Right cardiac atrium (tissue), 5 donors: Measurements from ENCODE around the gene ZNF175. TPM values are rescaled to one million over a fixed set of nuclear protein-coding genes. Genes with fewer than 3 reads are reported as not detected.

Experiments used
- ATAC-seq, 2 donors: fragments of 200-7000 bp; cut with Tn5 transposase; one replicate each; pipeline versions ENCODE4 v1.8.0 to v1.9.1; 2020; ENCODE audit warnings: moderate library complexity in 2 of 2, mild to moderate bottlenecking in 1 of 2
- DNase-seq, 3 donors: peaks; one replicate each; pipeline ENCODE4 v3.0.0-alpha.2; 2020
- H3K27ac ChIP-seq: one replicate; pipeline ENCODE4 v1.5.1; 2013; ENCODE audit warnings: mild to moderate bottlenecking, low read length, control low read depth, moderate library complexity
- H3K27me3 ChIP-seq: one replicate; pipeline ENCODE4 v1.6.1; 2013; ENCODE audit not compliant: control insufficient read depth, insufficient read depth
- H3K4me1 ChIP-seq: one replicate; pipeline ENCODE4 v1.6.1; 2013; ENCODE audit warnings: low read length; ENCODE audit not compliant: control insufficient read depth, insufficient read depth
- H3K4me3 ChIP-seq: one replicate; pipeline ENCODE4 v1.5.1; 2013; ENCODE audit warnings: low read length, control low read depth
- H3K9me3 ChIP-seq: one replicate; pipeline ENCODE4 v1.6.1; 2013; ENCODE audit warnings: low read length; ENCODE audit not compliant: control insufficient read depth
- WGBS: extraction: QIAGEN DNeasy Blood & Tissue Kit; methylation state at CpG from one replicate; pipeline ENCODE4 v1.1.7; 2013; 5-methylcytosine and 5-hydroxymethylcytosine counted together
- intact Hi-C, 4 donors: fragments of 100-400 bp; cut with DNase I; formaldehyde crosslinking; loops; one replicate each; pipeline versions ENCODE4 v1.11.0 to v1.14.0; 2022 to 2023
- long read RNA-seq, 4 donors: library from polyadenylated mRNA; unstranded; transcript quantifications; one replicate each; pipeline ENCODE4 v2.0.0, GENCODE V29; 2020 to 2021
- polyA plus RNA-seq: library from polyadenylated mRNA; stranded (reverse); fragments of 200-250 nt; gene quantifications from one replicate; pipeline ENCODE4 v1.2.3, GENCODE V29; 2013
- total RNA-seq, 4 donors: library from RNA; stranded (reverse); fragmentation: NEBNext Ultra II Directional; extraction: Animal tissue kit (Norgen Biotek cat#: 25700); gene quantifications; one replicate each; pipeline ENCODE4 v1.2.1, GENCODE V29; 2021
- donor health status: healthy with polysubstance abuse.
- donor health status: DM: no; HTN: yes; CAD: no.
- donor health status: DM: no; HTN: no; CAD: no.
- donor health status: DM: no; HTN: yes; CAD: no; lungs with severe emphysema.
- donor health status: DM: yes; HTN: yes; CAD: no.

The ZNF175 gene
- total RNA-seq, result 10 to 100 TPM in 2 of 4 donors, 1 to 10 TPM in 2; 8.7 to 12.4 (median 10.1) TPM
- polyA plus RNA-seq, result 3.3 TPM
- long read RNA-seq, donor 1, full-length matches to known transcripts, result 1 of 4 reads
- long read RNA-seq, donor 1, partial matches to known transcripts, result 0 of 4 reads
- long read RNA-seq, donor 1, other reads (novel, unspliced or antisense), result 3 of 4 reads
- long read RNA-seq, donor 2, full-length matches to known transcripts, result 1 of 1 reads
- long read RNA-seq, donor 2, partial matches to known transcripts, result 0 of 1 reads
- long read RNA-seq, donor 2, other reads (novel, unspliced or antisense), result 0 of 1 reads
- long read RNA-seq, donor 3, full-length matches to known transcripts, result 3 of 8 reads
- long read RNA-seq, donor 3, partial matches to known transcripts, result 3 of 8 reads
- long read RNA-seq, donor 3, other reads (novel, unspliced or antisense), result 2 of 8 reads
- long read RNA-seq, donor 4, full-length matches to known transcripts, result 1 of 1 reads
- long read RNA-seq, donor 4, partial matches to known transcripts, result 0 of 1 reads
- long read RNA-seq, donor 4, other reads (novel, unspliced or antisense), result 0 of 1 reads

GRCh38 chr19:51570962-51571575 lies at the start of gene ZNF175:
TSS of gene ZNF175 (plus strand) at chr19:51571283. CDS start at chr19:51573330, 2,047 bp downstream.
- H3K27me3 ChIP-seq, result no peaks in the 10 kb centered on the region
- H3K27ac ChIP-seq, result peak within 1 kb of the TSS; percentile 52
- ATAC-seq (peak; percentile 99), DNase-seq (peak; percentile 96 to 97 (median 96))
- peak within 1 kb of the TSS; percentile 90 for H3K4me3 ChIP-seq
- H3K4me1 ChIP-seq, result peaks cover 6% of the 10 kb centered on the region
- no peaks in the 10 kb centered on the region for H3K9me3 ChIP-seq
- intact Hi-C loops, result no loop called here
- under 1% methylated on average over 30 of the region's 30 CpGs for WGBS

- WGBS, result 83% methylated on average over 2 of the region's 2 CpGs
- Histone ChIP-seq H3K27me3 (no peaks in the 10 kb centered on the region), H3K4me3 (no peak overlapping the region), H3K4me1 (no peaks in the 10 kb centered on the region), H3K9me3 (no peaks in the 10 kb centered on the region), H3K27ac (no peak overlapping the region)
- intact Hi-C loops, result no loop called here
- no peak for DNase-seq
- no peak for ATAC-seq
Observed at GRCh38 chr19:51521357-51521756, 49.7 kb upstream of the ZNF175 start.

GRCh38 chr19:51521781-51522180 lies 49.3 kb upstream of the ZNF175 start:
- Histone ChIP-seq H3K27ac (no peak overlapping the region), H3K4me1 (no peaks in the 10 kb centered on the region), H3K9me3 (no peaks in the 10 kb centered on the region), H3K4me3 (no peak overlapping the region), H3K27me3 (no peaks in the 10 kb centered on the region)
- intact Hi-C loops, result no loop called here
- ATAC-seq, result no peak
- WGBS, result 57% methylated on average over 2 of the region's 2 CpGs
- no peak for DNase-seq

- Histone ChIP-seq H3K27me3 (no peaks in the 10 kb centered on the region), H3K4me1 (no peaks in the 10 kb centered on the region), H3K27ac (no peak overlapping the region), H3K4me3 (no peak overlapping the region), H3K9me3 (no peaks in the 10 kb centered on the region)
- DNase-seq (no peak), ATAC-seq (no peak)
- intact Hi-C loops, result no loop called here
- WGBS, result 67% methylated on average over 8 of the region's 8 CpGs
Observed at GRCh38 chr19:51524666-51525264, 46.3 kb upstream of the ZNF175 start.

- Histone ChIP-seq H3K27ac (no peak overlapping the region), H3K27me3 (no peaks in the 10 kb centered on the region), H3K4me3 (no peak overlapping the region), H3K9me3 (no peaks in the 10 kb centered on the region), H3K4me1 (no peaks in the 10 kb centered on the region)
- 52% methylated on average over 4 of the region's 4 CpGs for WGBS
- ATAC-seq (no peak), DNase-seq (no peak)
- intact Hi-C loops, result no loop called here
Observed at GRCh38 chr19:51525651-51526050, 45.4 kb upstream of the ZNF175 start.

- Histone ChIP-seq H3K27me3 (no peaks in the 10 kb centered on the region), H3K4me3 (no peak overlapping the region), H3K27ac (no peak overlapping the region), H3K4me1 (no peaks in the 10 kb centered on the region), H3K9me3 (no peaks in the 10 kb centered on the region)
- intact Hi-C loops, result no loop called here
- 73% methylated on average over 2 of the region's 2 CpGs for WGBS
- DNase-seq (no peak), ATAC-seq (no peak)
Observed at GRCh38 chr19:51529301-51529700, 41.8 kb upstream of the ZNF175 start.

- Histone ChIP-seq H3K4me3 (no peak overlapping the region), H3K27me3 (no peaks in the 10 kb centered on the region), H3K4me1 (no peaks in the 10 kb centered on the region), H3K9me3 (no peaks in the 10 kb centered on the region), H3K27ac (no peak overlapping the region)
- ATAC-seq, result no peak
- intact Hi-C loops, result no loop called here
- WGBS, result 86% methylated on average over 8 of the region's 8 CpGs
- no peak for DNase-seq
Observed at GRCh38 chr19:51530616-51531015, 40.5 kb upstream of the ZNF175 start.

- H3K9me3 ChIP-seq, result no peaks in the 10 kb centered on the region
- H3K27me3 ChIP-seq, result no peaks in the 10 kb centered on the region
- WGBS, result 40% methylated on average over 25 of the region's 25 CpGs
- intact Hi-C loops, result no loop called here
- no peak within 1 kb of the TSS for H3K27ac ChIP-seq
- peak; percentile 41 to 77 (median 76) for DNase-seq
- ATAC-seq, result peak; percentile 47 to 75
- H3K4me3 ChIP-seq, result no peak within 1 kb of the TSS
- H3K4me1 ChIP-seq, result no peaks in the 10 kb centered on the region
Observed at GRCh38 chr19:51531349-51532315, 39.5 kb upstream of the ZNF175 start, which contains the start of gene SIGLEC6. TSS of gene SIGLEC6 (minus strand) at chr19:51531670. CDS start at chr19:51531648, 22 bp downstream.

GRCh38 chr19:51535535-51535934 lies 35.5 kb upstream of the ZNF175 start:
- 75% methylated on average over 1 of the region's 1 CpG for WGBS
- H3K4me3 ChIP-seq, result no peak overlapping the region
- H3K4me1 ChIP-seq, result no peaks in the 10 kb centered on the region
- intact Hi-C loops, result no loop called here
- peaks cover 3% of the 10 kb centered on the region for H3K27me3 ChIP-seq
- H3K9me3 ChIP-seq, result no peaks in the 10 kb centered on the region
- DNase-seq (no peak), ATAC-seq (no peak)
- H3K27ac ChIP-seq, result no peak overlapping the region

- Histone ChIP-seq H3K27me3 (peaks cover 3% of the 10 kb centered on the region), H3K27ac (no peak overlapping the region), H3K9me3 (no peaks in the 10 kb centered on the region), H3K4me3 (no peak overlapping the region), H3K4me1 (no peaks in the 10 kb centered on the region)
- DNase-seq (no peak), ATAC-seq (no peak)
- WGBS, result 84% methylated on average over 4 of the region's 4 CpGs
- intact Hi-C loops, result no loop called here
Observed at GRCh38 chr19:51539821-51540366, 31.2 kb upstream of the ZNF175 start.
